GM18507 (cell line): ENCODE data around the gene ANKH.

Source experiments
- DNase-seq: peaks from one replicate; pipeline ENCODE4 v3.0.0; 2011; ENCODE audit warnings: low read depth; ENCODE audit not compliant: insufficient read length; ENCODE audit errors: extremely low spot score
- FAIRE-seq: peaks from 2 replicates; lab custom pipeline; 2011; peaks lifted over from hg19 to GRCh38; lab: Jason Lieb, UNC

The ANKH gene

GRCh38 chr5:14773588-14773987 lies 98.0 kb downstream of the ANKH start:
- no peak for DNase-seq
- no peak for FAIRE-seq

GRCh38 chr5:14771972-14772371 lies 99.6 kb downstream of the ANKH start:
- FAIRE-seq (no peak), DNase-seq (no peak)

GRCh38 chr5:14771189-14771588 lies 100.4 kb downstream of the ANKH start:
- FAIRE-seq: no peak
- no peak for DNase-seq

- FAIRE-seq: no peak
- no peak for DNase-seq
Measured at GRCh38 chr5:14768508-14769365, 102.8 kb downstream of the ANKH start.

GRCh38 chr5:14767735-14768507 lies 103.7 kb downstream of the ANKH start:
- FAIRE-seq (no peak), DNase-seq (no peak)

- no peak for FAIRE-seq
Measured at GRCh38 chr5:14767053-14767452, 104.5 kb downstream of the ANKH start.

GRCh38 chr5:14766584-14766983 lies 105.0 kb downstream of the ANKH start:
- no peak for FAIRE-seq
- DNase-seq: no peak

More at GRCh38 chr5:14767053-14767452, 104.5 kb downstream of the ANKH start:
- no peak for DNase-seq

- DNase-seq (no peak), FAIRE-seq (no peak)
Measured at GRCh38 chr5:14765587-14765986, 106.0 kb downstream of the ANKH start.

GRCh38 chr5:14762549-14763216 lies 108.9 kb downstream of the ANKH start:
- no peak for DNase-seq
- no peak for FAIRE-seq

- FAIRE-seq: no peak
- DNase-seq: no peak
Measured at GRCh38 chr5:14760548-14761002, 111.0 kb downstream of the ANKH start.

- DNase-seq (no peak), FAIRE-seq (no peak)
Measured at GRCh38 chr5:14759744-14760547, 111.6 kb downstream of the ANKH start.

GRCh38 chr5:14757850-14758249 lies 113.7 kb downstream of the ANKH start:
- DNase-seq: no peak
- no peak for FAIRE-seq

GRCh38 chr5:14756478-14756877 lies 115.1 kb downstream of the ANKH start:
- FAIRE-seq (no peak), DNase-seq (no peak)

GRCh38 chr5:14753947-14754346 lies 117.6 kb downstream of the ANKH start:
- DNase-seq: no peak
- no peak for FAIRE-seq

GRCh38 chr5:14753292-14753691 lies 118.3 kb downstream of the ANKH start:
- FAIRE-seq (no peak), DNase-seq (no peak)

GRCh38 chr5:14752497-14753071 lies 119.0 kb downstream of the ANKH start:
- FAIRE-seq (no peak), DNase-seq (no peak)

GRCh38 chr5:14750712-14751111 lies 120.9 kb downstream of the ANKH start:
- no peak for DNase-seq
- no peak for FAIRE-seq

GRCh38 chr5:14749579-14750101 lies 121.9 kb downstream of the ANKH start:
- FAIRE-seq (no peak), DNase-seq (no peak)
